HEK293 (cell line): ENCODE measurements around the gene GALNT2.

ENCODE experiments used
- CTCF ChIP-seq: fragments of 450-650 bp; formaldehyde crosslinking; IDR thresholded peaks from 2 replicates; pipeline ENCODE4 v1.5.1; 2016; ENCODE audit warnings: missing biosample characterization, missing genetic modification characterization
- MEIS1 ChIP-seq: sonication (generic); formaldehyde crosslinking; IDR thresholded peaks from 2 replicates; pipeline ENCODE4 v1.8.1; 2022; ENCODE audit warnings: missing genetic modification reagents, mild to moderate bottlenecking, borderline replicate concordance
- SALL2 ChIP-seq: fragments of 450-650 bp; formaldehyde crosslinking; IDR thresholded peaks from 2 replicates; pipeline ENCODE4 v1.5.0; 2017; ENCODE audit warnings: missing biosample characterization, mild to moderate bottlenecking, missing genetic modification characterization, borderline replicate concordance
- ZFP37 ChIP-seq: fragments of 450-650 bp; formaldehyde crosslinking; IDR thresholded peaks from 2 replicates; pipeline ENCODE4 v1.5.1; 2016; ENCODE audit warnings: missing biosample characterization, missing genetic modification characterization
- ZNF138 ChIP-seq: fragments of 450-650 bp; formaldehyde crosslinking; IDR thresholded peaks from 2 replicates; pipeline ENCODE4 v1.5.1; 2016; ENCODE audit warnings: missing biosample characterization, missing genetic modification characterization, borderline replicate concordance
- ZNF23 ChIP-seq: fragments of 450-650 bp; formaldehyde crosslinking; IDR thresholded peaks from 2 replicates; pipeline ENCODE4 v1.5.1; 2016; ENCODE audit warnings: missing biosample characterization, missing genetic modification characterization, borderline replicate concordance
- ZNF274 ChIP-seq, 2 experiments: fragments of 200-500 bp in 1 of 2; fragments of 450-650 bp in 1 of 2; sonication (Bioruptor generic) in 1 of 2; formaldehyde crosslinking in 1 of 2; IDR thresholded peaks; 2 replicates each; pipeline versions ENCODE4 v1.5.1 to v1.6.1; 2014 to 2016; ENCODE audit warnings: borderline replicate concordance in 1 of 2, inconsistent platforms in 1 of 2, low read length in 1 of 2, missing biosample characterization in 1 of 2, missing genetic modification characterization in 1 of 2
- ZNF610 ChIP-seq: fragments of 450-650 bp; formaldehyde crosslinking; IDR thresholded peaks from 2 replicates; pipeline ENCODE4 v1.5.1; 2016; ENCODE audit warnings: missing biosample characterization, missing genetic modification characterization, borderline replicate concordance

DNA sequence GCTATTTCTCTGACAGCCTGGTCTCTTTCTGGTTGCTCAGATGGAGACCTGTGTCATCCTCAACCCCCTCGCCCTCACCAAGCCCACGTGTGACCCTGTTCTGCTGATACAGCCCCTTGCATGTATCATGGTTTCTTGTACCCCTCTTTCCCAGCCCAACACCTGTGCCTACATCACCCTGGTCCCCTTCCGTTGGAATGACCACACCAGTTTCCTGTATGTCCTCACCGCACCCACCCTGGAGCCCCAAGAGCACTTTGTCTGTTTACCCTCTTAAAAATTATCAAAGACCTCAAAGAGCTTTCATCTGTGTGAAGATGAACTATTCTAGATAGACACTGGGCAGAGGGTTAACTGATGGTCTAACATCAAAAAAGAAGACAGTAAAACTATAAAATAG, 179.5 kb downstream of the GALNT2 start:
- TF ChIP-seq ZNF610 (tag by site-specific recombination) (no peak), CTCF (tag by site-specific recombination) (no peak), SALL2 (tag by site-specific recombination) (no peak), ZNF138 (tag by site-specific recombination) (no peak), MEIS1 (CRISPR knock-in tag) (no peak), ZFP37 (tag by site-specific recombination) (no peak), ZNF23 (tag by site-specific recombination) (no peak), ZNF274 (IDR thresholded peaks at IDR 0.05; ENCODE audit: low read length) (no peak), ZNF274 (tag by site-specific recombination; IDR thresholded peaks at IDR 0.05; ENCODE audit: borderline replicate concordance) (no peak)
